GM06990 (cell line): ENCODE measurements around the gene GLCCI1.

Experiments used
- DNase-seq: peaks from one replicate; pipeline ENCODE4 v3.0.0-alpha.2; 2011; ENCODE audit not compliant: insufficient read length; ENCODE audit errors: extremely low read depth
- H3K27me3 ChIP-seq: replicated peaks from 2 replicates; pipeline ENCODE4 v1.6.0; 2011; ENCODE audit warnings: low read length; ENCODE audit not compliant: control insufficient read depth, insufficient read depth
- H3K36me3 ChIP-seq: 2 replicates; pipeline ENCODE4 v1.5.1; 2011; ENCODE audit warnings: low read length; ENCODE audit not compliant: control insufficient read depth, insufficient read depth
- H3K4me3 ChIP-seq: replicated peaks from 2 replicates; pipeline ENCODE4 v1.5.1; 2011; ENCODE audit warnings: low read depth, mild to moderate bottlenecking, control low read depth, low read length
- CTCF ChIP-seq: IDR thresholded peaks from 2 replicates; pipeline ENCODE4 v1.5.1; 2011; ENCODE audit warnings: low read length, control low read depth, mild to moderate bottlenecking, inconsistent platforms; ENCODE audit not compliant: insufficient read depth, poor library complexity, severe bottlenecking

GLCCI1 gene

GRCh38 chr7:7959979-7960670 lies 8.5 kb upstream of the GLCCI1 start:
- Histone ChIP-seq H3K27me3 (no peaks in the 10 kb centered on the region), H3K36me3 (no peaks in the 10 kb centered on the region), H3K4me3 (no peak overlapping the region)
- no peak for DNase-seq
- TF ChIP-seq CTCF: no peak

- DNase-seq: no peak
- H3K27me3 ChIP-seq: no peaks in the 10 kb centered on the region
- no peaks in the 10 kb centered on the region for H3K36me3 ChIP-seq
- H3K4me3 ChIP-seq: no peak overlapping the region
- TF ChIP-seq CTCF: no peak
Observed at GRCh38 chr7:7962851-7963250, 5.7 kb upstream of the GLCCI1 start.

GRCh38 chr7:7964250-7964649 lies 4.3 kb upstream of the GLCCI1 start:
- no peaks in the 10 kb centered on the region for H3K36me3 ChIP-seq
- H3K4me3 ChIP-seq: no peak overlapping the region
- no peak for TF ChIP-seq CTCF
- no peak for DNase-seq
- H3K27me3 ChIP-seq: no peaks in the 10 kb centered on the region

GRCh38 chr7:7964691-7965090 lies 3.9 kb upstream of the GLCCI1 start:
- no peaks in the 10 kb centered on the region for H3K27me3 ChIP-seq
- no peaks in the 10 kb centered on the region for H3K36me3 ChIP-seq
- no peak overlapping the region for H3K4me3 ChIP-seq
- TF ChIP-seq CTCF: no peak
- DNase-seq: no peak

- Histone ChIP-seq H3K27me3 (no peaks in the 10 kb centered on the region), H3K36me3 (no peaks in the 10 kb centered on the region), H3K4me3 (no peak overlapping the region)
- no peak for DNase-seq
- no peak for TF ChIP-seq CTCF
Observed at GRCh38 chr7:7965301-7965700, 3.3 kb upstream of the GLCCI1 start.

GRCh38 chr7:7966141-7966734 lies 2.4 kb upstream of the GLCCI1 start:
- Histone ChIP-seq H3K27me3 (no peaks in the 10 kb centered on the region), H3K4me3 (no peak overlapping the region), H3K36me3 (no peaks in the 10 kb centered on the region)
- TF ChIP-seq CTCF: no peak
- no peak for DNase-seq
